ENCODE measurements around the gene FBXL3. TPM values are rescaled to one million over a fixed set of nuclear protein-coding genes. Genes with fewer than 3 reads are reported as not detected.

Gene FBXL3
- total and polyA plus RNA-seq, 2 of the 8 experiments (the other 6 are each of a cell fraction or from before 2014, with no cell fraction given) = 4.9 to 14.9 TPM

GRCh38 chr13:76980075-76980718 lies 46.8 kb downstream of the FBXL3 start:
- no peak overlapping the region for H3K4me3 ChIP-seq (ENCODE audit: extremely low read depth in 1 of 4, insufficient read depth in 2 of 4, low read depth in 3 of 4, low read length in 4 of 4)
- TF ChIP-seq NANOG (IDR thresholded peaks at IDR 0.05; ENCODE audit: insufficient read depth, low read depth, low read length, poor library complexity, severe bottlenecking) = no peak
- 0 out of 4 replicates have a peak, but pooled peaks of 1 of the 2 experiments have one; percentile 38 for TF ChIP-seq SIN3A (conservative IDR thresholded peaks at IDR 0.05 in 1 of 2, IDR thresholded peaks at IDR 0.05 in 1 of 2; ENCODE audit: low read depth in 1 of 2, low read length in 2 of 2)
- no peak for TF ChIP-seq SP4 (IDR thresholded peaks at IDR 0.05; ENCODE audit: low read length)
- TF ChIP-seq ATF3 (IDR thresholded peaks at IDR 0.05; ENCODE audit: insufficient read depth, low read depth, low read length) = peak; percentile 16; the same call in 1 of the 2 replicates
- TF ChIP-seq CTBP2 (IDR thresholded peaks at IDR 0.05; ENCODE audit: borderline replicate concordance, insufficient read depth, insufficient read length, low read length) = no peak
- peak; percentile 12; the same call in 1 of the 2 replicates for TF ChIP-seq TBP (IDR thresholded peaks at IDR 0.05; ENCODE audit: low read depth, low read length)
- no peak for TF ChIP-seq SUZ12 (IDR thresholded peaks at IDR 0.05; ENCODE audit: low read length)
- TF ChIP-seq HDAC2 (IDR thresholded peaks at IDR 0.05; ENCODE audit: borderline replicate concordance in 1 of 2, low read depth in 2 of 2, low read length in 2 of 2) = peak in 1 of 2 experiments; percentile 69; a peak in 1 of 4 replicates
- TF ChIP-seq RFX5 (IDR thresholded peaks at IDR 0.05; ENCODE audit: borderline replicate concordance, low read depth, low read length) = no peak
- no peak for TF ChIP-seq PHF8 (conservative IDR thresholded peaks at IDR 0.05; ENCODE audit: low read depth, low read length)

More at GRCh38 chr13:76980075-76980718, 46.8 kb downstream of the FBXL3 start:
- H3K4ac ChIP-seq (replicated peaks; ENCODE audit: insufficient read length, low read depth, low read length) = no peak overlapping the region
- CTCF ChIA-PET (ENCODE audit: partially characterized antibody) = interaction anchor here (0.6 to 2.9 kb wide), 38 partner anchors 10 to 1112 kb away, joined by 3 to 38 read pairs (median 3); no protein-coding TSS in a partner anchor
- H4K5ac ChIP-seq (ENCODE audit: insufficient read length, low read depth, low read length) = no peak overlapping the region
- no peaks in the 10 kb centered on the region for H3K79me1 ChIP-seq (ENCODE audit: low read depth, low read length)
- no peak overlapping the region for H2BK20ac ChIP-seq (ENCODE audit: low read length)
- H3K9ac ChIP-seq (replicated peaks in 1 of 4; ENCODE audit: extremely low read depth in 1 of 4, low read depth in 3 of 4, low read length in 3 of 4) = no peak overlapping the region
- H3K23ac ChIP-seq (ENCODE audit: insufficient read length) = no peak overlapping the region
- POLR2A ChIA-PET (ENCODE audit: partially characterized antibody) = interaction anchor here (0.8 to 1.2 kb wide), 2 partner anchors 11 to 24 kb away, joined by 3 to 4 read pairs; partner anchors contain the start of gene CLN5
- 11% methylated on average over 28 of the region's 34 CpGs; no CpG with 5 or more reads in 1 of the 2 experiments for WGBS, 2 experiments (ENCODE audit: extremely low coverage in 1 of 2, insufficient coverage in 1 of 2, insufficient read length in 1 of 2, insufficient replicate concordance in 2 of 2, low coverage in 1 of 2, low lambda C conversion rate in 2 of 2, missing lambda C conversion rate in 1 of 2)
- H4K8ac ChIP-seq (ENCODE audit: extremely low read depth, insufficient read depth, low read length) = no peak overlapping the region
- no peaks in the 10 kb centered on the region for H4K20me1 ChIP-seq (replicated peaks in 1 of 2; ENCODE audit: control insufficient read depth in 1 of 2, insufficient read depth in 2 of 2, low read length in 2 of 2)
- no peak overlapping the region for H2BK15ac ChIP-seq (ENCODE audit: low read length)
- H3K36me3 ChIP-seq (ENCODE audit: control insufficient read depth in 2 of 4, insufficient read depth in 4 of 4, low read length in 3 of 4) = no peaks in the 10 kb centered on the region
- no peak overlapping the region for H2BK120ac ChIP-seq (replicated peaks; ENCODE audit: low read depth, low read length)
- H3K9me3 ChIP-seq (ENCODE audit: insufficient read depth in 2 of 2, low read depth in 1 of 2, low read length in 1 of 2) = no peaks in the 10 kb centered on the region
- no peaks in the 10 kb centered on the region for H3K4me1 ChIP-seq (replicated peaks in 1 of 4; ENCODE audit: control insufficient read depth in 3 of 4, insufficient read depth in 4 of 4, low read length in 3 of 4)
- DNase-seq (ENCODE audit: low read depth in 1 of 2, low spot score in 2 of 2) = peak; percentile 74 to 99
- no peaks in the 10 kb centered on the region for H3K79me2 ChIP-seq (ENCODE audit: control insufficient read depth in 1 of 2, insufficient read depth in 2 of 2, low read length in 2 of 2)
- no peak overlapping the region for H4K91ac ChIP-seq (replicated peaks; ENCODE audit: insufficient read length, low read length)
- H2AFZ ChIP-seq (ENCODE audit: low read length) = no peak overlapping the region
- H3K27ac ChIP-seq (ENCODE audit: low read depth, low read length) = no peak overlapping the region
- no peaks in the 10 kb centered on the region for H3K23me2 ChIP-seq (ENCODE audit: low read depth, low read length)
- H3K27me3 ChIP-seq (replicated peaks in 1 of 4; ENCODE audit: control insufficient read depth in 3 of 4, extremely low read depth in 1 of 4, insufficient read depth in 3 of 4, low read length in 3 of 4) = no peaks in the 10 kb centered on the region
- H2AK5ac ChIP-seq (ENCODE audit: low read depth, low read length) = no peak overlapping the region
- no peak overlapping the region for H2BK12ac ChIP-seq (ENCODE audit: low read depth, low read length)
- FAIRE-seq = no peak
- no peak overlapping the region for H3K14ac ChIP-seq (ENCODE audit: insufficient read length)
- peak overlapping the region in 1 of 2 experiments; percentile 41; a peak in 2 of 4 replicates for H3K4me2 ChIP-seq (ENCODE audit: insufficient read depth in 1 of 2, low read depth in 2 of 2, low read length in 2 of 2)
- H2BK5ac ChIP-seq (ENCODE audit: low read depth, low read length) = no peak overlapping the region
- no peak overlapping the region for H3K56ac ChIP-seq (replicated peaks; ENCODE audit: insufficient read length, low read depth, low read length)
- H3K18ac ChIP-seq (ENCODE audit: extremely low read depth, low read length) = no peak overlapping the region
